Left ventricle myocardium inferior (tissue), 1 donor: ENCODE measurements around the gene POLN. TPM values are rescaled to one million over a fixed set of nuclear protein-coding genes. Genes with fewer than 3 reads are reported as not detected.

Experiments used
- DNase-seq: peaks from one replicate; pipeline ENCODE4 v3.0.0-alpha.2; 2020
- H3K27ac ChIP-seq: fragments of 200-600 bp; replicated peaks from 2 replicates; pipeline ENCODE4 v1.8.0; 2021
- H3K27me3 ChIP-seq: fragments of 200-600 bp; 2 replicates; pipeline ENCODE4 v1.8.0; 2021; ENCODE audit warnings: low read depth
- H3K36me3 ChIP-seq: fragments of 200-600 bp; 2 replicates; pipeline ENCODE4 v1.8.0; 2021
- H3K4me1 ChIP-seq: fragments of 200-600 bp; 2 replicates; pipeline ENCODE4 v1.8.0; 2021
- H3K4me3 ChIP-seq: fragments of 200-600 bp; 2 replicates; pipeline ENCODE4 v1.8.0; 2021; ENCODE audit warnings: mild to moderate bottlenecking, moderate library complexity
- H3K9me3 ChIP-seq: fragments of 200-600 bp; replicated peaks from 2 replicates; pipeline ENCODE4 v1.8.0; 2021
- intact Hi-C: fragments of 100-400 bp; cut with micrococcal nuclease; formaldehyde crosslinking; loops from one replicate; pipeline ENCODE4 v1.11.0; 2022
- total RNA-seq: library from RNA; stranded (reverse); fragmentation: NEBNext Ultra II Directional; extraction: Animal tissue kit (Norgen Biotek cat#: 25700); gene quantifications from one replicate; pipeline ENCODE4 v1.2.1, GENCODE V29; 2021
- TF ChIP-seq, protein P1 (sequence below): fragments of 200-600 bp; IDR thresholded peaks from 2 replicates; pipeline ENCODE4 v1.8.0; 2021; ENCODE audit warnings: antibody characterized with exemption, mild to moderate bottlenecking, borderline replicate concordance
- donor health status: DM: no; HTN: yes; CAD: no; lungs with severe emphysema.

POLN gene
- total RNA-seq, 1 donor from 2014 or later, result 2.2 TPM

DNA sequence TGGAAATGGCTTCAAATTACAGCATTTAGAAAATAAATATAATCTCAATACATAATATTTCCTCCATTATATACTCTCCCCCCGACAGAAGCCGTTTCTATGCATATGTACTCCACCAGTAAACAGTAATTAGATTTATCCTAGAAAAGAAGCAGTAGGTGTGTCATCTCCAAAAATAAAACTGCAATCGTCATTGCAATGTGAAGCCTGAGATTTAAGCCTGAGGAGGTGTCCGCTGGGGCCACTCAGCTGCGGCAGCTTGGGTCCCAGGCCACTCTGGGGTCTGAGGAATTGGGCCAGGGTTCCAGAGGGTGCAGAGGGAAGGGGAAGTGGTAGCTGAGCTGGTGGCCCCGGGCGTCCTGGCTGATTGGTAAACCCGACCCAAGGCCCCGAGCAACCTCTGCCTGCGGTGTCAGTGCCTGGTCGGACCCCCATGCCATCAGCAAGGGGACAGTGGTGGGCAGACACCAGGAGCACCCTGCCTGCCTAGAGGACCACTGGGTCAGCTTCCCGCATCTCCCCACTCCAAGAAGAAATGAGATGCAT lies 27.8 kb upstream of the POLN start:
- Histone ChIP-seq H3K36me3 (peaks cover 6% of the 10 kb centered on the region), H3K9me3 (no peaks in the 10 kb centered on the region), H3K27ac (peak overlapping the region; percentile 6), H3K4me1 (peaks cover 43% of the 10 kb centered on the region), H3K4me3 (no peak overlapping the region), H3K27me3 (no peaks in the 10 kb centered on the region)
- TF ChIP-seq, protein P1, sequence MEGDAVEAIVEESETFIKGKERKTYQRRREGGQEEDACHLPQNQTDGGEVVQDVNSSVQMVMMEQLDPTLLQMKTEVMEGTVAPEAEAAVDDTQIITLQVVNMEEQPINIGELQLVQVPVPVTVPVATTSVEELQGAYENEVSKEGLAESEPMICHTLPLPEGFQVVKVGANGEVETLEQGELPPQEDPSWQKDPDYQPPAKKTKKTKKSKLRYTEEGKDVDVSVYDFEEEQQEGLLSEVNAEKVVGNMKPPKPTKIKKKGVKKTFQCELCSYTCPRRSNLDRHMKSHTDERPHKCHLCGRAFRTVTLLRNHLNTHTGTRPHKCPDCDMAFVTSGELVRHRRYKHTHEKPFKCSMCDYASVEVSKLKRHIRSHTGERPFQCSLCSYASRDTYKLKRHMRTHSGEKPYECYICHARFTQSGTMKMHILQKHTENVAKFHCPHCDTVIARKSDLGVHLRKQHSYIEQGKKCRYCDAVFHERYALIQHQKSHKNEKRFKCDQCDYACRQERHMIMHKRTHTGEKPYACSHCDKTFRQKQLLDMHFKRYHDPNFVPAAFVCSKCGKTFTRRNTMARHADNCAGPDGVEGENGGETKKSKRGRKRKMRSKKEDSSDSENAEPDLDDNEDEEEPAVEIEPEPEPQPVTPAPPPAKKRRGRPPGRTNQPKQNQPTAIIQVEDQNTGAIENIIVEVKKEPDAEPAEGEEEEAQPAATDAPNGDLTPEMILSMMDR, result no peak
- intact Hi-C loops, result no loop called here
- no peak for DNase-seq

DNA sequence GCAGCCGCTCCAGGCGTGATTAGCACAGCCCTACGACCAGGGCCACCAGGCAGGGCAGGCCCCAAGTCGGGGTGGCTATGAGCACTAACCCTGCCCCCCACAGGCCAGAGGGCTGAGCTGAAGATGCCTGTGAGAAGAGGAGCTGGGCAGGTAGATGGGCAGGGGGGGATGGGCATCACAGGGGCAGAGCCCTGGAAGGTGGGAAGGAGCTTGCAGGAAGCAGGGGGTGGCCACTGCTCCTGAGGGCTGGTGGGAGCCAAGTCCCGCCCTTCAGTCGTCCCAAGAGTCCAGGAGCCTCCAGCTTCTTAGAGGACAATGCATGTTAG lies 27.2 kb upstream of the POLN start:
- TF ChIP-seq, protein P1, result no peak
- Histone ChIP-seq H3K4me1 (peaks cover 49% of the 10 kb centered on the region), H3K36me3 (peaks cover 6% of the 10 kb centered on the region), H3K9me3 (no peaks in the 10 kb centered on the region), H3K4me3 (no peak overlapping the region), H3K27ac (peak overlapping the region; percentile 6), H3K27me3 (no peaks in the 10 kb centered on the region)
- intact Hi-C loops, result no loop called here
- DNase-seq, result no peak

DNA sequence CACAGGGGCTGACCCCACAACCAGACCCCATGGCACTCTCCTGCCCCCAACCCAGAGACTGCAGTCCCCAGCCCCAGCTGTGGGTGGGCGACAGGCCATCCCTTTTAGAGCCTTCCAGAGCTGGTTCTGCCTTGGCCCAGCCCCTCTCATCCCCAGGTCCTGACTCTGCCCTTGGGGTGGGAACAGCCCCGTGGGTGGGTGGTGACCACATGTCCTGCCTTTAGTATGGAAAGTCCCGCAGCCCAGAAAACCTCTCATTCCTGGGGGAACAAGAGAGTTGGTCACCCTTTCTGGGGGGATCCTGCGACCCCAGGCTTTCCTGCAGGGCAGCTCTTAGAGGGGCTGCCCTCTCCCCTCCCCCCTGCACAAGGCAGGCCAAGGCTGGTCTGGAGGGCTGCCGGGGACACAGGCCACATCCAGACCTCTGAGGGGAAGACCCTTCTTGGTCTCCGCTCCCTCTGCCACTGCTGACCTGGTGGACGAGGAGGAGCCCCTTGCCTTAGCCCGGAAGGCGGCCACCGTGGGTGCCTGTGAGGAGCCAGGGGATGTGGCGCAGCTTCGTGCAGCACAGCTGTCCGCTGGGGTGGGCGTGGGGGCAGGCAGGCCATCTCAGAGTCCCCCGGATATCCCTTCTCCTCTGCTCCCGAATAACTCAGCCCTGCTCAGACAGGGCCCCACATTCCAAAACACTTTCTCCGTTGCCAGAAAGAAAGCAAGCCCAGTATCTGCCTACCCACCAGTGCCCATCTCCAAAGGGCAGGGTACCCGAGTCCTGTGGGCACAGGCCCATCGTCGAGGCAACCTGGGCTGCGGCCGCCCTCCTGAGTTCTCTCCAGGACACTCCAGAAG lies 26.7 kb upstream of the POLN start:
- Histone ChIP-seq H3K4me1 (peaks cover 54% of the 10 kb centered on the region), H3K9me3 (no peaks in the 10 kb centered on the region), H3K27me3 (no peaks in the 10 kb centered on the region), H3K4me3 (no peak overlapping the region), H3K36me3 (peaks cover 6% of the 10 kb centered on the region), H3K27ac (no peak overlapping the region)
- intact Hi-C loops, result no loop called here
- TF ChIP-seq, protein P1, result no peak
- DNase-seq, result no peak

DNA sequence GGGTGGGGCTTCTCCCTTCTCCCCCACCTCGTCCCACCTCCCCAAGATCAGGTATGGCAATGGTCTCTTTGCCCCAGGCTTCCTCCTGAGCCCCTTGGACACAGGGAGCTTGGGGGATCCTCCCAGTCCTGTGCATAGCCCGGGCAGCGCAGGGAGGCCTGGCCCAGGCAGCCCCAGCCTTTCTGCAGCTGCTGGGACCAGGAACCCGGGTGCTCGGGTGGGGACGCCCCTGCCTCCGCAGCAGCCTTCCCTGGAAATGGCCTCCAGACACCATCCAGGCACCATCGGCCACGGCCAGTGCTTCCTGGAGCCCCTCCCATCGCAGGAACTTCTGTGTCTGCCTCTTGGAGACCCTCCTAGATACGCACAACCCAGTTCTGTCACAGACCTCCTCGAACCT lies 25.9 kb upstream of the POLN start:
- Histone ChIP-seq H3K4me1 (peaks cover 62% of the 10 kb centered on the region), H3K9me3 (no peaks in the 10 kb centered on the region), H3K27ac (no peak overlapping the region), H3K27me3 (no peaks in the 10 kb centered on the region), H3K36me3 (peaks cover 6% of the 10 kb centered on the region), H3K4me3 (no peak overlapping the region)
- DNase-seq, result no peak
- TF ChIP-seq, protein P1, result no peak
- intact Hi-C loops, result no loop called here

DNA sequence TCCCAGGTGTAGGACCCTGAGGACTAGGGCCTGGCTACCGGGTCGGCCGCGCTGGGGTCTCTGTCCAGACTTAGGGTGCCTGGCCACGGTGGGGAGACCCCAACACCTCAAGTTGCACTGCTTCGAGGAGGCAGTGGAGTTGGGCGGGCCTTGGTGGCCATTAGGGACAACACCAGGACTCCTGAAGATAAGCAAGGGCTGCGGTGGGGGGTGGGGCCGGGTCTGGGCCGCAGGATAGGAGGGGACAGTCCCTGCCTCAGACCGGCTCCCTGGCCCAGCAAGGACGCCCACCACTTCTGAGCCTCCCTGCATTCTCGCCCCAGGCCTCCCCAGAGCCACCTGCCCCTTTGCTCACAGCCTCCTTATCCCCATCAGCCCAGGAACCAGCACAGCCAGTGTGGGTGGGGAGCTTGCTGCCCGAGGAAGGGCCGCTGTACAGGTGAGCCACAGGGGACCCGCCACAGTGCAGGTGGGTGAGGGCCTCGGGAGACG lies 25.4 kb upstream of the POLN start:
- intact Hi-C loops, result no loop called here
- no peak for DNase-seq
- TF ChIP-seq, protein P1, result no peak
- Histone ChIP-seq H3K4me1 (peaks cover 66% of the 10 kb centered on the region), H3K36me3 (peaks cover 6% of the 10 kb centered on the region), H3K27me3 (no peaks in the 10 kb centered on the region), H3K4me3 (no peak overlapping the region), H3K9me3 (no peaks in the 10 kb centered on the region), H3K27ac (peak overlapping the region; percentile 76)
